IPS DF 4.7 (cell line): ENCODE data around the gene ZNF148.

Experiments
- DNase-seq: peaks from one replicate; pipeline ENCODE4 v3.0.0-alpha.2; 2013; ENCODE audit warnings: low spot score; ENCODE audit errors: extremely low read depth

ZNF148 gene

GRCh38 chr3:125229707-125230106, 145.4 kb downstream of the ZNF148 start:
- DNase-seq, result no peak

- no peak for DNase-seq
These were observed 146.0 kb downstream of the ZNF148 start for GRCh38 chr3:125229168-125229567.

- DNase-seq, result no peak
These were observed 153.3 kb downstream of the ZNF148 start for GRCh38 chr3:125221831-125222230.

- no peak for DNase-seq
These were observed 154.2 kb downstream of the ZNF148 start for GRCh38 chr3:125220727-125221429.

- no peak for DNase-seq
These were observed 154.9 kb downstream of the ZNF148 start for GRCh38 chr3:125220183-125220582.

GRCh38 chr3:125219261-125219701, 155.8 kb downstream of the ZNF148 start:
- DNase-seq, result no peak

GRCh38 chr3:125214738-125215137, 160.4 kb downstream of the ZNF148 start:
- no peak for DNase-seq

- DNase-seq, result no peak
These were observed 161.1 kb downstream of the ZNF148 start for GRCh38 chr3:125213946-125214542.

- DNase-seq, result no peak
These were observed 161.8 kb downstream of the ZNF148 start for GRCh38 chr3:125213364-125213755.

- DNase-seq, result no peak
These were observed 162.4 kb downstream of the ZNF148 start, which contains the start of gene SLC12A8 for GRCh38 chr3:125212509-125213363. Gene SLC12A8, minus strand, starts transcription at chr3:125212748. Its CDS starts 1,399 bp downstream, at chr3:125211349.

- no peak for DNase-seq
These were observed 163.0 kb downstream of the ZNF148 start for GRCh38 chr3:125212091-125212508.

- no peak for DNase-seq
These were observed 163.5 kb downstream of the ZNF148 start for GRCh38 chr3:125211523-125212090.

- DNase-seq, result no peak
These were observed 167.1 kb downstream of the ZNF148 start for GRCh38 chr3:125207949-125208568.

- no peak for DNase-seq
These were observed 167.6 kb downstream of the ZNF148 start for GRCh38 chr3:125207507-125207906.

GRCh38 chr3:125206934-125207333, 168.2 kb downstream of the ZNF148 start:
- no peak for DNase-seq

- no peak for DNase-seq
These were observed 171.4 kb downstream of the ZNF148 start for GRCh38 chr3:125203731-125204130.

GRCh38 chr3:125202197-125202596, 172.9 kb downstream of the ZNF148 start:
- DNase-seq, result no peak

GRCh38 chr3:125200731-125201139, 174.4 kb downstream of the ZNF148 start:
- DNase-seq, result no peak

- no peak for DNase-seq
These were observed 180.1 kb downstream of the ZNF148 start for GRCh38 chr3:125194849-125195601.

GRCh38 chr3:125194061-125194848, 180.9 kb downstream of the ZNF148 start:
- no peak for DNase-seq
